GM18907 (cell line): ENCODE data around the gene ZBTB17.
"Not testable (repeated sequence)": the region's sequence is repeated elsewhere in the genome, so short reads cannot be mapped to it uniquely, and the experiment has no call there.

Experiments
- ATAC-seq: cut with Tn5 transposase; IDR thresholded peaks from one replicate; pipeline ENCODE4 v1.9.1; 2021; ENCODE audit warnings: mild to moderate bottlenecking, moderate library complexity; ENCODE audit not compliant: unreplicated experiment

ZBTB17 gene

GRCh38 chr1:15991427-15992186 lies 15.7 kb upstream of the ZBTB17 start:
- no peak for ATAC-seq

GRCh38 chr1:15989776-15990175 lies 13.9 kb upstream of the ZBTB17 start:
- ATAC-seq, result no peak

- ATAC-seq, result no peak
Measured at GRCh38 chr1:15988856-15989736, 13.2 kb upstream of the ZBTB17 start.

GRCh38 chr1:15985611-15986297 lies 9.9 kb upstream of the ZBTB17 start:
- ATAC-seq, result no peak

GRCh38 chr1:15983275-15983674 lies 7.4 kb upstream of the ZBTB17 start:
- no peak for ATAC-seq

GRCh38 chr1:15981679-15982078 lies 5.8 kb upstream of the ZBTB17 start:
- no peak for ATAC-seq

- not testable (repeated sequence) for ATAC-seq
Measured at GRCh38 chr1:15977947-15978346, 2.0 kb upstream of the ZBTB17 start.

GRCh38 chr1:15975358-15975804 lies 520 bp downstream of the ZBTB17 start:
- ATAC-seq, result peak; percentile 56

- ATAC-seq, result no peak
Measured at GRCh38 chr1:15974855-15975254, 1.0 kb downstream of the ZBTB17 start.

- ATAC-seq, result no peak
Measured at GRCh38 chr1:15973772-15974171, 2.1 kb downstream of the ZBTB17 start.

- no peak for ATAC-seq
Measured at GRCh38 chr1:15972409-15972808, 3.5 kb downstream of the ZBTB17 start.

GRCh38 chr1:15970911-15971310 lies 5.0 kb downstream of the ZBTB17 start:
- ATAC-seq, result no peak

- no peak for ATAC-seq
Measured at GRCh38 chr1:15969321-15969880, 6.5 kb downstream of the ZBTB17 start.

- no peak for ATAC-seq
Measured at GRCh38 chr1:15968172-15968571, 7.7 kb downstream of the ZBTB17 start.

GRCh38 chr1:15966956-15967344 lies 9.0 kb downstream of the ZBTB17 start:
- no peak for ATAC-seq

GRCh38 chr1:15966081-15966955 lies 9.6 kb downstream of the ZBTB17 start:
- ATAC-seq, result peak; percentile 77

GRCh38 chr1:15965228-15965767 lies 10.6 kb downstream of the ZBTB17 start:
- ATAC-seq, result no peak

GRCh38 chr1:15963968-15964648 lies 11.8 kb downstream of the ZBTB17 start:
- ATAC-seq, result no peak

- no peak for ATAC-seq
Measured at GRCh38 chr1:15963363-15963967, 12.4 kb downstream of the ZBTB17 start.
